GM23248 (cell line): ENCODE results near the gene GABRB3.

Source experiments
- EZH2 ChIP-seq: fragments of 200-600 bp; sonication (generic); IDR thresholded peaks from 2 replicates; pipeline ENCODE4 v1.6.1; 2018; ENCODE audit warnings: antibody characterized with exemption, mild to moderate bottlenecking; ENCODE audit not compliant: insufficient read depth, poor library complexity, severe bottlenecking
- EZH2phosphoT487 ChIP-seq: fragments of 200-600 bp; sonication (generic); IDR thresholded peaks from 2 replicates; pipeline ENCODE4 v1.6.1; 2018; ENCODE audit warnings: antibody characterized with exemption, moderate library complexity, mild to moderate bottlenecking, low read depth; ENCODE audit not compliant: insufficient read depth

DNA sequence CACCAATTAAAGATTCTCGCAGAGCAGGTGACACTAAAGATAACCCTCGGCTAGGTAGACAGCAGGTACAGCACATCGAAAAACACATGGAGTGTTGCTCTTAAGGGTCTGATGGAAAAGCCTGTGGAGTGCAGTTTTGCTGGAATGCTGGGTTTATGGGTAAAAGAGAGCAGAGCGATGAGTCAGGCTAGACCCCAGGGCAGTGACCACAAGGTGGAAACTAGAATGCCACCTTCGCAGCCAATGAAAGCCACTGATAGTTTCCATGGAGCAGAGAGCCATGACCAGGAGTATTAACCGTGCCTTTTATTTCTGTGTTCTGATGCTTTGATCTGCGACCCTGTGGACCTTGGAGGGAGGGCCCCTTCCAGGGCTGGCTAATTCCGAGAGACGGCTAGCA lies 149.8 kb downstream of the GABRB3 start:
- TF ChIP-seq EZH2phosphoT487 (no peak), EZH2 (no peak)
